PC-9 (cell line): ENCODE data around the gene BCCIP.

Source experiments
- CTCF ChIP-seq: fragments of 200-600 bp; sonication (generic); conservative IDR thresholded peaks from 2 replicates; pipeline ENCODE4 v1.6.1; 2017; ENCODE audit warnings: mixed run types, antibody characterized with exemption, mild to moderate bottlenecking, moderate library complexity
- EZH2 ChIP-seq: fragments of 200-600 bp; sonication (generic); IDR thresholded peaks from 2 replicates; pipeline ENCODE4 v1.8.0; 2017; ENCODE audit warnings: antibody characterized with exemption, low read depth

DNA sequence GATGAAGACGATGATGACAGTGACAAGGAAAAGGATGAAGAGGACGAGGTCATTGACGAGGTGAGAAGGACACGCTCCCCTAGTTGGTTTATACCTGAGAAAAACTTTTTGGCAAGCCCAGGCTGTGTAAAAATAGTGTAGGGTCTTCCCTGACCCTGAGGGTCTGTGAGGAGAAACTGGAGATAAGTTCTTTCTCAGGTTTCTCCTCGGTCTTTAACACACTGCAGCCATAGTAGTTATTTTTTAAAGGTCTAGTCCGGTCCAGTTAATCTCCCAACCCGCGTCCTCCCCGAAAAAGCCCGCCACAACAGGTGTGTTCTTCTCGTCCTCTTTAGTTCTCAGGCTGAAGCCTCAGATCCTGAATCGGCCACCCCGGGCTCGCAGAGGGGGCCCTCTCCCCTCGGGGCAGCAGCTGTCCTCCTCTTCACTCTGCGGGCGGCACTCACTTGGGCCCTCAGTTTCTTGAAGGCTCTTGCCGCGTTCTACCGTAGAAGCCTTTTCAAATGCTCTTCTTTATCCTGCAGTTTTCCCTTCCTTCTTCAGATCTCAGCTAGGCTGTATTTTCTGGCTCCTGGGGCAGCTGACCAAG is 411 bp downstream of the BCCIP start:
- no peak for TF ChIP-seq CTCF
- TF ChIP-seq EZH2 = no peak
